ENCODE data around the gene ZP1. TPM values are rescaled to one million over a fixed set of nuclear protein-coding genes. Genes with fewer than 3 reads are reported as not detected.

The ZP1 gene
- total RNA-seq, 1 donor from 2014 or later = not detected

DNA sequence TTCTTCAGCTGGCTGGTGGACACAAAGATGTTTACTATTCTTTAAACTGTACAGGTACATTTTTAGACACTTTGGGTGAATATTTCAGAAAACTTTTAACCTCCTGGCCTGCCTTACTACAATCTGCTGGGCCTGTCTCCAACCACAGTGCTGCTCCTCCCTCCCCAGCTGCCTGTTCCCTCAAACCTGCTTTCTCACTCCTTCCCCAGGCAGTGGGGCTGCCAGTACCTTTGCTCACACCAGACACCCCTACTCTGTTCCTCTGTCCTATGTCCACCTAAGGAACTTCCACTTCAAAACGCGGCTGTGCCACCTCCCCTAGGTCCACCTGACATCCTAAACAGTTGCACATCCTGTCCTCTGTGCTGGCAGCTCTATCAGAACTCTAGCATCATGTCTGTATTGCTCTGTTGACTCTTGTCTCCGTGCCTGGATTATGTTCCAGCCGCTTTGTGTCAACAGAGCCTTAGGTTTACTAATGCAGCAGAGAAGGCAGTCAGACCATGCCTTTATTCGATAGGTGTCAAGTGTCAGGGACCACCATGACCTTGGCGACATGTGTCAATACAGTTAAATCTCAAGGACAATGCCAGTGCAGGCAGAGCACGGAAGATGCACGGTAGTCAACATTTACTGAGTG lies 13.4 kb downstream of the ZP1 start:
- H3K4me1 ChIP-seq = peaks cover 27% of the 10 kb centered on the region
- no peak overlapping the region for H3K4me3 ChIP-seq
- intact Hi-C loops (cut with micrococcal nuclease) = no loop called here
- TF ChIP-seq, protein P1, sequence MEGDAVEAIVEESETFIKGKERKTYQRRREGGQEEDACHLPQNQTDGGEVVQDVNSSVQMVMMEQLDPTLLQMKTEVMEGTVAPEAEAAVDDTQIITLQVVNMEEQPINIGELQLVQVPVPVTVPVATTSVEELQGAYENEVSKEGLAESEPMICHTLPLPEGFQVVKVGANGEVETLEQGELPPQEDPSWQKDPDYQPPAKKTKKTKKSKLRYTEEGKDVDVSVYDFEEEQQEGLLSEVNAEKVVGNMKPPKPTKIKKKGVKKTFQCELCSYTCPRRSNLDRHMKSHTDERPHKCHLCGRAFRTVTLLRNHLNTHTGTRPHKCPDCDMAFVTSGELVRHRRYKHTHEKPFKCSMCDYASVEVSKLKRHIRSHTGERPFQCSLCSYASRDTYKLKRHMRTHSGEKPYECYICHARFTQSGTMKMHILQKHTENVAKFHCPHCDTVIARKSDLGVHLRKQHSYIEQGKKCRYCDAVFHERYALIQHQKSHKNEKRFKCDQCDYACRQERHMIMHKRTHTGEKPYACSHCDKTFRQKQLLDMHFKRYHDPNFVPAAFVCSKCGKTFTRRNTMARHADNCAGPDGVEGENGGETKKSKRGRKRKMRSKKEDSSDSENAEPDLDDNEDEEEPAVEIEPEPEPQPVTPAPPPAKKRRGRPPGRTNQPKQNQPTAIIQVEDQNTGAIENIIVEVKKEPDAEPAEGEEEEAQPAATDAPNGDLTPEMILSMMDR (IDR thresholded peaks at IDR 0.05; ENCODE audit: borderline replicate concordance) = no peak
- no peaks in the 10 kb centered on the region for H3K9me3 ChIP-seq (replicated peaks)
- no peaks in the 10 kb centered on the region for H3K27me3 ChIP-seq (ENCODE audit: low read depth)
- no peak overlapping the region for H3K27ac ChIP-seq (replicated peaks)
- DNase-seq = no peak
- peaks cover 20% of the 10 kb centered on the region for H3K36me3 ChIP-seq

DNA sequence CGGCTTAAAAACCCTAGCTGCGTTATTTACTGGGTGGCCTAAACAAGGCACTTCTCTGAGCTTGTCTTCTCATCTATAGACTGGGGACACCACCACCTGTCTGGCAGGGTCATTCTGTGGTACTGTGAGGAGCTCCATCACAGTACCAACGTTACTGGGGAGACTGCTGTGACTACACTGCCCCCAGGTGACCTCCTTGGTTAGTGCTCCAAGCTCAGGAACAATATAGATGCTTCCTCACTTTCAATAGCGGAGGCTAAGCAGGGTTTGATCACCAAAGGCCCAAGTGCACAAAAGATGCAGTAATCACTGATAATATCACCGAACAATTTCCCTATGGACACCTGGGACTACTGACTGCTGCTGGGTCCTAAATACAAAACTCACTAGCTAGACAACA lies 20.2 kb downstream of the ZP1 start:
- DNase-seq = no peak
- no peak overlapping the region for H3K27ac ChIP-seq (replicated peaks)
- H3K4me3 ChIP-seq = no peak overlapping the region
- H3K27me3 ChIP-seq (ENCODE audit: low read depth) = no peaks in the 10 kb centered on the region
- H3K9me3 ChIP-seq (replicated peaks) = no peaks in the 10 kb centered on the region
- intact Hi-C loops (cut with micrococcal nuclease) = no loop called here
- TF ChIP-seq, protein P1 (IDR thresholded peaks at IDR 0.05; ENCODE audit: borderline replicate concordance) = peak; percentile 66
- H3K36me3 ChIP-seq = peaks cover 2% of the 10 kb centered on the region
- peaks cover 22% of the 10 kb centered on the region for H3K4me1 ChIP-seq

DNA sequence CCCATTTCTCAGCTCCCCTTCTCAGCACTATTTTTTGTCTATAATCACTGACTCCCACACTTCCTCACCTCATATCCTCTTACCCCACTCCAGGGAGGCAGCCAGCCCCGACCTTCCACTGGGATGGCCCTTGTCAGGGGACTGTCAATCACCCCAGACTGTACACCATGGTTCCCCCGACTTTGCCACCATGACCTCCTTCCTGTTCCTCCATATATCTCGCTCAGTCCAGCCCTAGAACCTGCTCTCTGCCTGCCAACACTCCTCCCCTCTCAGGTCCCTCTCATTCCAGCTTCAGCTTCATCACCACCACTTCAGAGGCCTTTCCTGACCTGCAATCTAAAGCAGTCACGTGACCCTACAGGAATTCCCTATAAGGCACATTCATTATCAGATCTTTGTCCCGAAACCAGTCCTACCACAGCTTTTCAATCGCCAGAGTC lies 22.5 kb downstream of the ZP1 start:
- Histone ChIP-seq H3K27me3 (ENCODE audit: low read depth) (no peaks in the 10 kb centered on the region), H3K9me3 (replicated peaks) (no peaks in the 10 kb centered on the region), H3K4me3 (no peak overlapping the region), H3K27ac (replicated peaks) (peak overlapping the region; percentile 72), H3K4me1 (peaks cover 22% of the 10 kb centered on the region), H3K36me3 (peaks cover 25% of the 10 kb centered on the region)
- DNase-seq = no peak
- TF ChIP-seq, protein P1 (IDR thresholded peaks at IDR 0.05; ENCODE audit: borderline replicate concordance) = no peak
- intact Hi-C loops (cut with micrococcal nuclease) = no loop called here

DNA sequence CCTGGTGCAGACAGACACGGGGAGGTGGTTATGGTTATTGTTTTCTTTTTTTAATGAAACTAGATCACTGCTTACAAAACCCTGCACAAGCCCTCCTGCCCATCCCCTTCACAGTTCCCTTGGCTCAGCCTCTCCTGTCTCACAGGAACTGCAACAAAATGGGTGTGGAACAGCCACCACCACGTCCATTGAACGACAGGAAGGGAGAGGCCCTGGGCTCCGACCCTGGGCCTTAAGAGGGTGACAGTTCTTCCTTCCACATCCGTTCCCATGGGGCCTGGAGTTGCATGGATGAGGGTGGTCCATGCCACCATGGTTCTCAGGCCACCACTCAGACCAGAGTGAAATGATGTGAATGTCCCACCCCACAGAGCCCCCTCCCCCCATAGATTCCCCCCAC lies 23.4 kb downstream of the ZP1 start:
- Histone ChIP-seq H3K4me1 (peaks cover 22% of the 10 kb centered on the region), H3K27me3 (ENCODE audit: low read depth) (no peaks in the 10 kb centered on the region), H3K27ac (replicated peaks) (peak overlapping the region; percentile 72), H3K4me3 (no peak overlapping the region), H3K36me3 (peaks cover 33% of the 10 kb centered on the region), H3K9me3 (replicated peaks) (no peaks in the 10 kb centered on the region)
- DNase-seq = no peak
- intact Hi-C loops (cut with micrococcal nuclease) = no loop called here
- TF ChIP-seq, protein P1 (IDR thresholded peaks at IDR 0.05; ENCODE audit: borderline replicate concordance) = no peak

DNA sequence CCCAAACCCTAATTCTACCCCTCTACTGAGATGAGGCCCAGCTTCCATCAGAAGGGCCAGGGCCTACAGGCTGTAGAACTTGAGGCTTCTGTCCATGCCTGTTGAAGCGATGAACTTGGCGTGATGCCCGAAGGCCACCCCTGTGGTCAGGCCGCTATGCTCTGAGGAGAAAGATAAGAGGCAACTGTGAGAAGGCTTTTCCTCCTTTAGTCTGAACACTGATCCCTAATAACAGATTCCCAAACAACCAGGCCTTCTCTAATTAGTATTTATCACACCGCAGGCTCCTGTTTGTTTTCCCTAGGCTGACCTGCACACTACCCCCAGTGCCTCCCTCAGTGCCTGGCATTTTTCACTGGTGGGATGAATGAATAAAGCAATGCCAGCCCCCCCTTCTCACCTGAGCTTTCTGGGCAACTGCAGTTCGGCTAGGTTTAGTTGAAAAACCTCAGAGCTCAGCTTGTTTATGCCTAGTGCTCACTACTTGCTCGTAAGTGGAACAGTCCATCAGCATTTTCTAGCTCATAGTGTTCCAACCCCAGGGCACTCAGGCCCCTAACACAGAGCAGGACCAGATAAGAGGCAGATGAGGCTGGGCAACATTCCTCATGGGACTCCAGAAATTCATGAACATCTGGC lies 23.9 kb downstream of the ZP1 start:
- no peak for DNase-seq
- Histone ChIP-seq H3K27ac (replicated peaks) (peak overlapping the region; percentile 72), H3K9me3 (replicated peaks) (no peaks in the 10 kb centered on the region), H3K4me3 (no peak overlapping the region), H3K27me3 (ENCODE audit: low read depth) (no peaks in the 10 kb centered on the region), H3K4me1 (peaks cover 22% of the 10 kb centered on the region), H3K36me3 (peaks cover 38% of the 10 kb centered on the region)
- TF ChIP-seq, protein P1 (IDR thresholded peaks at IDR 0.05; ENCODE audit: borderline replicate concordance) = no peak
- intact Hi-C loops (cut with micrococcal nuclease) = no loop called here

Data from left ventricle myocardium inferior (tissue), 1 donor.